ENCODE data around the gene GOLGA8B.
A peak's percentile ranks its signal among the peaks of the same experiment; 100 is the strongest.
"Not testable (repeated sequence)": the region's sequence is repeated elsewhere in the genome, so short reads cannot be mapped to it uniquely, and the experiment has no call there.

The GOLGA8B gene

GRCh38 chr15:34583399-34584329 is at the start of gene GOLGA8B:
TSS of gene GOLGA8B (minus strand) at chr15:34583651. CDS start at chr15:34535912, 47,739 bp downstream.
- H3K36me3 ChIP-seq (ENCODE audit: insufficient read depth, low read length), result no peaks in the 10 kb centered on the region
- H3K4me3 ChIP-seq (ENCODE audit: low read depth, low read length), result peak within 1 kb of the TSS; percentile 99
- peak within 1 kb of the TSS; percentile 91 for H2AFZ ChIP-seq (ENCODE audit: low read length, unreplicated experiment)
- H3K79me2 ChIP-seq (ENCODE audit: control insufficient read depth, insufficient read depth, low read length, unreplicated experiment), result peaks cover 17% of the 10 kb centered on the region
- H3K4me1 ChIP-seq (ENCODE audit: control insufficient read depth, insufficient read depth, low read length, unreplicated experiment), result peaks cover 7% of the 10 kb centered on the region
- no peaks in the 10 kb centered on the region for H3K27me3 ChIP-seq (ENCODE audit: insufficient read depth, low read length)
- H3K27ac ChIP-seq (ENCODE audit: low read depth, low read length), result no peak within 1 kb of the TSS

- not testable (repeated sequence) for H3K79me2 ChIP-seq (ENCODE audit: control insufficient read depth, insufficient read depth, low read length, unreplicated experiment); H3K4me3 ChIP-seq (ENCODE audit: low read depth, low read length); H3K36me3 ChIP-seq (ENCODE audit: insufficient read depth, low read length); H3K4me1 ChIP-seq (ENCODE audit: control insufficient read depth, insufficient read depth, low read length, unreplicated experiment); H3K27ac ChIP-seq (ENCODE audit: low read depth, low read length); H2AFZ ChIP-seq (ENCODE audit: low read length, unreplicated experiment); H3K27me3 ChIP-seq (ENCODE audit: insufficient read depth, low read length)
These were observed 49.7 kb upstream of the GOLGA8B start for GRCh38 chr15:34633165-34633564.

DNA sequence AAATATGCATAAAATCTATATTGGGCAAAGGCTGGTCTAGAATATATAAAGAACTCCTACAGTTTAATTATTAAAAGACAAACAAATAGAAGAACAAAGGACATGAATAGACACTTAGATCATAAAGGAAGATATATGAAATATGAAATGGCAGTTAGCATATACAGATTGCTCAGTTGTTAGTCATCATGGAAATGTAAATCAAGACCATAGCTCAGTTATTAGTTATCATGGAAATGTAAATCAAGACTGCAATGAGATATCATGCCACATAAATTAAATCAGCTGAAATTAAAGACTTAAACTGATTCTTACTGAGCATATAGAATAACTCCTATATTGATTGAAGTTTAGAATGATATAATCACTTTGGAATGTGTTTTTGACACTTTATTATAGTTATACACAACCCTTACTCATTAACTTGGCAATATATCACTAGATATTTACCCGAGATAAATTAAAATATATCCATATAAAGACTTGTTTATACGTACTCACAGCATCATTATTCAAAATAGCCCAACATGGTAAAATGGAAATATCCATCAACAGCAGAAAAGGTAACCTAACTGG is 45.2 kb upstream of the GOLGA8B start:
- H2AFZ ChIP-seq (ENCODE audit: low read length, unreplicated experiment), result no peak overlapping the region
- no peaks in the 10 kb centered on the region for H3K27me3 ChIP-seq (ENCODE audit: insufficient read depth, low read length)
- no peaks in the 10 kb centered on the region; the same call in 1 of the 2 replicates for H3K36me3 ChIP-seq (ENCODE audit: insufficient read depth, low read length)
- H3K79me2 ChIP-seq (ENCODE audit: control insufficient read depth, insufficient read depth, low read length, unreplicated experiment), result no peaks in the 10 kb centered on the region
- no peak overlapping the region for H3K27ac ChIP-seq (ENCODE audit: low read depth, low read length)
- H3K4me1 ChIP-seq (ENCODE audit: control insufficient read depth, insufficient read depth, low read length, unreplicated experiment), result peaks cover 19% of the 10 kb centered on the region
- no peak overlapping the region for H3K4me3 ChIP-seq (ENCODE audit: low read depth, low read length)

GRCh38 chr15:34625007-34625406 is 41.6 kb upstream of the GOLGA8B start:
- Histone ChIP-seq H3K4me3 (ENCODE audit: low read depth, low read length) (no peak overlapping the region), H3K27ac (ENCODE audit: low read depth, low read length) (no peak overlapping the region; the same call in 1 of the 2 replicates)

DNA sequence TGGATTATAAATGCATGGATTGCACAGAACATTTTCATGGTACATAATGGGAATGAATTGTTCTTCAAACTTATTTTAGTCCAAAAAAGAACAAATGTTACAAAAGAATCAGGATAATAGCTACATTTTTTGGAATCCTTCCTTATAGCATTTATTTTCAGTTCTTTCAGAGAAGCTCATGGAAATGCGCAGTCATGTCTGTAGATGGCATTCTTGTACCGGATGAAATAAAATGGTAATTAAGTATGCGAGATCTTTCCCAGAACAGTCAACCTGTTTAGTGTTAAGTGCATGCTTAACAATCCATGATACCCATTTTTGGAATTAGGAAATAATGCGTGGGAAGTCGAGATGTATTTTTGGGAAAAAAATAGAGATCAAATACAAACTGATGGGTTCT is 38.2 kb upstream of the GOLGA8B start:
- H3K79me2 ChIP-seq (ENCODE audit: control insufficient read depth, insufficient read depth, low read length, unreplicated experiment), result no peaks in the 10 kb centered on the region
- no peaks in the 10 kb centered on the region; the same call in 1 of the 2 replicates for H3K36me3 ChIP-seq (ENCODE audit: insufficient read depth, low read length)
- H3K27me3 ChIP-seq (ENCODE audit: insufficient read depth, low read length), result no peaks in the 10 kb centered on the region
- H3K4me1 ChIP-seq (ENCODE audit: control insufficient read depth, insufficient read depth, low read length, unreplicated experiment), result peaks cover 6% of the 10 kb centered on the region
- H2AFZ ChIP-seq (ENCODE audit: low read length, unreplicated experiment), result no peak overlapping the region
- no peak overlapping the region for H3K4me3 ChIP-seq (ENCODE audit: low read depth, low read length)
- no peak overlapping the region for H3K27ac ChIP-seq (ENCODE audit: low read depth, low read length)

More at GRCh38 chr15:34625007-34625406, 41.6 kb upstream of the GOLGA8B start:
- Histone ChIP-seq H3K27me3 (ENCODE audit: insufficient read depth, low read length) (no peaks in the 10 kb centered on the region), H3K79me2 (ENCODE audit: control insufficient read depth, insufficient read depth, low read length, unreplicated experiment) (no peaks in the 10 kb centered on the region), H3K36me3 (ENCODE audit: insufficient read depth, low read length) (no peaks in the 10 kb centered on the region; the same call in 1 of the 2 replicates), H2AFZ (ENCODE audit: low read length, unreplicated experiment) (no peak overlapping the region), H3K4me1 (ENCODE audit: control insufficient read depth, insufficient read depth, low read length, unreplicated experiment) (peaks cover 17% of the 10 kb centered on the region)

DNA sequence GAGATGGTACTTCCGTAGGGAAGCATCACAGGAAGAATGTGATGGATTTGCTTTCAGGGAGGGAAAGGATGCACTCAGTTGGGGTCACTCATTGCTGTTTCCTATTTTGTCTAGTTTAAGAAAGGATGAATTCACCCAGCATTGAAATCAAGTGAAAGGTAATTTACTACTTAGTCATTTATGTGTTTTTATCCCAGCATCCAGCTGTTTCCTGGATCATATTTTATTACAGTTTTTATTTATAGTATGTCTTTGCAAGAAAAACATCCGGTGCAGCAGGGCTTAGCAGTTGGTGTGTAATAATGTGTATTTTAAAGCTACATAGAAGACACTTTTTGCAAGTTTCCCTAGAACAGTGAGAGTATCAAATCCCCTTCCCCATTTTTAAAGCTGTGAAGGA is 37.4 kb upstream of the GOLGA8B start:
- Histone ChIP-seq H3K4me1 (ENCODE audit: control insufficient read depth, insufficient read depth, low read length, unreplicated experiment) (peaks cover 6% of the 10 kb centered on the region), H3K36me3 (ENCODE audit: insufficient read depth, low read length) (no peaks in the 10 kb centered on the region; the same call in 1 of the 2 replicates), H2AFZ (ENCODE audit: low read length, unreplicated experiment) (no peak overlapping the region), H3K27ac (ENCODE audit: low read depth, low read length) (no peak overlapping the region), H3K4me3 (ENCODE audit: low read depth, low read length) (no peak overlapping the region), H3K79me2 (ENCODE audit: control insufficient read depth, insufficient read depth, low read length, unreplicated experiment) (no peaks in the 10 kb centered on the region), H3K27me3 (ENCODE audit: insufficient read depth, low read length) (no peaks in the 10 kb centered on the region)

DNA sequence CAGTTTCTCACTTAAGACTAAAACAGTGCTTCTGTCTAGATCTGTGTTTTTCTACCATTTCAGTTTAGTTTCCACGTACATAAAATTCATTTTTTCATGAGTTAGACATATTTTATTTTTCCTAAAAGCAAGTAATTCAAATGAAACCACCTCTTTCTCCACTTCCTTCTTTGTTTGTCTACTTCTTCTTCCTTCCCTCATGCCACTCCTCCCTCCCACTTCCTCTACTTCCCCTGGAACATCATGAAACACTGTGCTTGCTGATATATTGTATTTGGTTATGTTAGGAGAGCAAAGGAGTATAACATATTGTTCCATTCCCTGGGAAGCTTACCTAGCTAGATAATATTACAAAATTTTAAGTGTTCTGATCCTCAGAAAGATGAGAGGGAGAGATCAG is 36.7 kb upstream of the GOLGA8B start:
- Histone ChIP-seq H3K27ac (ENCODE audit: low read depth, low read length) (no peak overlapping the region), H3K79me2 (ENCODE audit: control insufficient read depth, insufficient read depth, low read length, unreplicated experiment) (no peaks in the 10 kb centered on the region), H3K27me3 (ENCODE audit: insufficient read depth, low read length) (no peaks in the 10 kb centered on the region), H3K36me3 (ENCODE audit: insufficient read depth, low read length) (no peaks in the 10 kb centered on the region), H2AFZ (ENCODE audit: low read length, unreplicated experiment) (no peak overlapping the region), H3K4me1 (ENCODE audit: control insufficient read depth, insufficient read depth, low read length, unreplicated experiment) (peaks cover 1% of the 10 kb centered on the region), H3K4me3 (ENCODE audit: low read depth, low read length) (no peak overlapping the region)

- Histone ChIP-seq H3K4me3 (ENCODE audit: low read depth, low read length) (no peak overlapping the region), H3K27me3 (ENCODE audit: insufficient read depth, low read length) (no peaks in the 10 kb centered on the region), H3K36me3 (ENCODE audit: insufficient read depth, low read length) (no peaks in the 10 kb centered on the region), H3K27ac (ENCODE audit: low read depth, low read length) (no peak overlapping the region), H3K79me2 (ENCODE audit: control insufficient read depth, insufficient read depth, low read length, unreplicated experiment) (no peaks in the 10 kb centered on the region), H3K4me1 (ENCODE audit: control insufficient read depth, insufficient read depth, low read length, unreplicated experiment) (no peaks in the 10 kb centered on the region), H2AFZ (ENCODE audit: low read length, unreplicated experiment) (no peak overlapping the region)
These were observed 35.7 kb upstream of the GOLGA8B start for GRCh38 chr15:34619151-34619550.

GRCh38 chr15:34618073-34618472 is 34.6 kb upstream of the GOLGA8B start:
- no peaks in the 10 kb centered on the region for H3K4me1 ChIP-seq (ENCODE audit: control insufficient read depth, insufficient read depth, low read length, unreplicated experiment)
- H3K79me2 ChIP-seq (ENCODE audit: control insufficient read depth, insufficient read depth, low read length, unreplicated experiment), result no peaks in the 10 kb centered on the region
- H3K27me3 ChIP-seq (ENCODE audit: insufficient read depth, low read length), result peaks cover under 1% of the 10 kb centered on the region; the same call in 1 of the 2 replicates
- H3K4me3 ChIP-seq (ENCODE audit: low read depth, low read length), result no peak overlapping the region
- no peak overlapping the region for H2AFZ ChIP-seq (ENCODE audit: low read length, unreplicated experiment)
- H3K27ac ChIP-seq (ENCODE audit: low read depth, low read length), result no peak overlapping the region
- no peaks in the 10 kb centered on the region for H3K36me3 ChIP-seq (ENCODE audit: insufficient read depth, low read length)

DNA sequence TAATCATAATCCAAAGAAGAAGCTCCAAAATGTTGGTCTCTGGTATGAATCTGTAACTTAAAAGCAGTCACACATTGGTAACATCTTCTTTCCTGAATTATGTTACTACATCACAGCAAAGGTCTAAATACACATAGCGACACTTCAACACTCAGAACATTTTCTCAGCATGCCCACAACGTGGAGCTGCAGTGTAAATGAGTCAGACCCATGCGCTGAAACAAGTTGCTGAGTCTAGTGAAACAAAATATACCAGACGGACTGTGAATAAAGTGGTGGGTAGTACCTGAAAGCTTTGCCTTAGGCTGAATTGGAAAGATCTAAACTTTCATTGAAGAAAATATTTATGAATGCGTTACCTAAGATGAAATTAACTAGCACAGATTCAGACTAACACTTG is 33.2 kb upstream of the GOLGA8B start:
- Histone ChIP-seq H3K79me2 (ENCODE audit: control insufficient read depth, insufficient read depth, low read length, unreplicated experiment) (no peaks in the 10 kb centered on the region), H3K27ac (ENCODE audit: low read depth, low read length) (no peak overlapping the region), H3K36me3 (ENCODE audit: insufficient read depth, low read length) (no peaks in the 10 kb centered on the region), H3K4me1 (ENCODE audit: control insufficient read depth, insufficient read depth, low read length, unreplicated experiment) (no peaks in the 10 kb centered on the region), H3K27me3 (ENCODE audit: insufficient read depth, low read length) (peaks cover 3% of the 10 kb centered on the region; the same call in 1 of the 2 replicates), H3K4me3 (ENCODE audit: low read depth, low read length) (no peak overlapping the region), H2AFZ (ENCODE audit: low read length, unreplicated experiment) (no peak overlapping the region)
